ENCODE measurements around the gene BRPF3. TPM values are rescaled to one million over a fixed set of nuclear protein-coding genes. Genes with fewer than 3 reads are reported as not detected.

Gene BRPF3
- 6.6 and 8.1 TPM in 2 replicates for total RNA-seq

GRCh38 chr6:36196113-36196879, at the start of gene BRPF3:
Gene BRPF3 (plus strand): TSS chr6:36196744. CDS start chr6:36200323, 3,579 bp downstream.

DNA sequence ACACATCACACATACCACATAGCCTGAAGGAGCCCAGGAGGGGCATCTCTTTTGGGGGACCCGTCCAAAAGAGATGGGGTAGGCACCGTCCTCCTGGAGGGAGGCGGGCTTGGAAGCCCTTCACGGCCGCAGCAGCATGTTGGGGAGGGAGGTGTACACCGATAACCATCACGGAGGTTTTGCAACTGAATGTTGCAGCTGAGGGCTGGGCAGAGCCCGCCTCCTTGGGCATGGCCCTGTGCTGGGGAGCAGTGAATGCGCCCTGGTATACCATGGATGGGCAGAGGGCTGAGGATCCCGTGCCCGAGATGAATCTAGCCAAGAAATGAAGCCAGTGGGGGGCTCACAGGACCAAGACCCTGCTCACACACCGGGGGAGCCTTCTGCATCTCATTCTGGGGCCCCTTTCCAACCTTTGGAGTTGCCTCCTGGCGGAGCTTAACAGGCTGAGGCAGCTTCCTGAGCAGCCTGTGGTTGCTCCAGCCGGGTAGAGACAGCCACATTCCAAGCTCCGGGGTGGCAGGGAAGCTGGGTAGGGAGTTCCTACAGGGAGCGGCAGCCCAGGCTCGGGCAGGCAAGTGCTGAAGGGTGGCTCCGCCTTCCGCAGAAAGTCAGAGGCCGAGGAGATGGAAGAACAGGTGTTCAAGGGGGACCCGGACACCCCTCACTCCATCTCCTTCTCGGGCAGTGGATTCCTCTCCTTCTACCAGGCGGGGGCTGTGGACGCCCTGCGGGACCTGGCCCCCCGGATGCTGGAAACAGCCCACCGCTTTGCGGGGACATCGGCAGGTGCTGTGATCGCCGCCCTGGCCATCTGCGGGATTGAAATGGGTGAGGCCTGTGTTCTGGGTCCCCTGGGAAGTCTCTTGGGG, 73.5 kb downstream of the BRPF3 start, which contains the start of gene PNPLA1:
Gene PNPLA1 (plus strand): TSS at position 227 of the 872 bp plus-strand sequence. CDS start 400 bp downstream, at position 627.

Other genes starting within 250 kb of the BRPF3 start
- gene SLC26A8, start 172.1 kb upstream of the BRPF3 start, total RNA-seq = not detected in 2 replicates
- gene MAPK14, start 168.9 kb upstream of the BRPF3 start, total RNA-seq = 38.0 TPM in 2 replicates
- 4.0 and 5.9 TPM in 2 replicates for gene MAPK13, start 66.2 kb upstream of the BRPF3 start, total RNA-seq
- gene PNPLA1, start 73.3 kb downstream of the BRPF3 start, total RNA-seq = not detected in 2 replicates
- not detected in 2 replicates for gene BNIP5, start 140.1 kb downstream of the BRPF3 start, total RNA-seq
- 1.7 and 3.5 TPM in 2 replicates for gene ETV7, start 190.9 kb downstream of the BRPF3 start, total RNA-seq
- gene PXT1, start 246.1 kb downstream of the BRPF3 start, total RNA-seq = not detected in 2 replicates
- 68.0 and 74.6 TPM in 2 replicates for gene KCTD20, start 246.3 kb downstream of the BRPF3 start, total RNA-seq